Right renal cortex interstitium (tissue), 3 donors: Measurements from ENCODE around the gene SDHA. TPM values are rescaled to one million over a fixed set of nuclear protein-coding genes. Genes with fewer than 3 reads are reported as not detected.
"Not testable (repeated sequence)": the region's sequence is repeated elsewhere in the genome, so short reads cannot be mapped to it uniquely, and the experiment has no call there.

Experiments used
- DNase-seq, 3 donors: peaks; one replicate each; pipeline ENCODE4 v3.0.0-alpha.2; 2013; ENCODE audit warnings: low read depth in 3 of 3, low spot score in 2 of 3
- polyA plus RNA-seq, 3 donors: library from polyadenylated mRNA; unstranded; fragments of 120-200 nt; gene quantifications; one replicate each; pipeline ENCODE4 v1.2.1, GENCODE V29; 2013; ENCODE audit not compliant: insufficient read length in 3 of 3

The SDHA gene
- polyA plus RNA-seq, 3 donors: 138 to 159 (median 146) TPM

DNA sequence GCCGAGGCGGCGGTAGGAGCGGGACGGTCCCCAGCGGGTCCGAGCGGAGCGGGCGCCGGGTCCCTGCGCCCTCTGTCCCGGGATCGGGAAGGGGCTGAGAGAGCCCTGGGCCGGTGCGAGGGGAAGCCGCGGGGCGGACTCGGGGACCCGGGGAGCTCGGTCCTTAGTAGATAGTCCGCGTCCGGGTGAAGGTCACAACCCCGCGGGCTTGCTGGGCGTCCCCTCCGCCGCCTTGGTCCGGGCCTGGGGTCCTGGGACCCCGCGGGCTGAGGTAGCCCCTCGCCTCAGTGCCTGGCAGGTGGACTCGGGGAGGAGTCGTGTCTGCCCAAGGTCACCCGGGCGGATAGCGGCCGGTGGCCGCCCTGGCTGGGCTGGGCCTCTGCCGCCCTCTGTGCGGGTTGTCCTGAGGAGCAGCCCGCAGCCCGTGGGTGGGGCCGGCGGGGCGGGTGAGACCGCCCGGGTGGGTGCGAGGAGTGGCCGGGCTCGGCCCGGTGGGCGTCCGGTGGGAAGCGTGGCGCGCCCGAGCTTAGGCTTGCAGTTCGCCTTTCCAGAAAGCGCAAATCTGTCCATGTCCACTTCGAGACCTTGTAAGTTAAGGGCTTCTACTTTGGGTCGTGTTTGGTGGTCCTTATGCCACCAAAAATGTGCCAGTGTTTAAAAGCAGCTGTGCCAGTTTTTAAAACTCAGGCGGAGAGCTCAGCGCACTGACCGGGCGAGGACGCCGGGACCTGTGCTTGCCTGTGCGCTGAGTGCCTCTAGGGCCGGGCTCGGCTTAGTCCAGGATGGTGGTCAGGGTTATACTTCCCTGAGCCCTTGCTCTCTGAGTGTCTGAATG is 554 bp downstream of the SDHA start:
- no peak for DNase-seq

DNA sequence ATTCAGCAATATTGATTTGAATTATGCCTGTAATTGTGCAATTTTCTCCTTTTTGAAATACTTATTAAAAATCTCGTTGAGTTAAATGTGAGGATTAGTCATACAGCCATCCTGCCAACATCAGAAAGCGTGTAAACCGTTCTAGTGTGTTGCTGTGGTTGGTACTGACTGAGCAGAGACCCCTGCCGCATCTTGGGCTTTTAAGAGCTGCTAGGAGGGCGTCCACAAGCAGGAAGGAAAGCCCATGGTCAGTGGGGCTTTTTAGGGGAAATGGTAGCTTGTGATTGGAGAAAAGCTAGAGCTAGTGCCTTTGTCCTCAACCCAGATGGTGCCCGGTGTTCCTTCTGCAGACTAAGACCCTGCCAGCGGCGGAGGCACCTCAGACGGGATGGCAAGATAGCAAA is 1.3 kb downstream of the SDHA start:
- no peak for DNase-seq

DNA sequence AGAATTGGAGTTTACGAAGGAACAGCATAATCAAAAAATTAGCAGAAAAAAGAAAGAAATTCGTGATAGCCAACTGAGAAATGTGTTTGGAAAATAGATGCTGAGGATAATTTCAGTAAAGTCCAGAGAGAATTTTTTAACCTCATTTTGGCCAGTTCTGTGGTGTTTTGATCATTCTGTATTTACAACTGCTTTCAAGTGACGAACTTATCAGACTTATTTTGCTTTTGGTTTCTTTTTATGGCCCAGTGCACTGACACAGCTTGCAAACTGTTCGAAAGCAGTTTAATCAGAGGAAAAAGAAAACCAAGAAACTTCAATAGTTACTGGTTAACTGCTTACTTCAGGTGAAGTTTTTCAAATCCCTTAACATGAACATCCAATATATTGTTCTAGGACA is 1.9 kb downstream of the SDHA start:
- no peak for DNase-seq

DNA sequence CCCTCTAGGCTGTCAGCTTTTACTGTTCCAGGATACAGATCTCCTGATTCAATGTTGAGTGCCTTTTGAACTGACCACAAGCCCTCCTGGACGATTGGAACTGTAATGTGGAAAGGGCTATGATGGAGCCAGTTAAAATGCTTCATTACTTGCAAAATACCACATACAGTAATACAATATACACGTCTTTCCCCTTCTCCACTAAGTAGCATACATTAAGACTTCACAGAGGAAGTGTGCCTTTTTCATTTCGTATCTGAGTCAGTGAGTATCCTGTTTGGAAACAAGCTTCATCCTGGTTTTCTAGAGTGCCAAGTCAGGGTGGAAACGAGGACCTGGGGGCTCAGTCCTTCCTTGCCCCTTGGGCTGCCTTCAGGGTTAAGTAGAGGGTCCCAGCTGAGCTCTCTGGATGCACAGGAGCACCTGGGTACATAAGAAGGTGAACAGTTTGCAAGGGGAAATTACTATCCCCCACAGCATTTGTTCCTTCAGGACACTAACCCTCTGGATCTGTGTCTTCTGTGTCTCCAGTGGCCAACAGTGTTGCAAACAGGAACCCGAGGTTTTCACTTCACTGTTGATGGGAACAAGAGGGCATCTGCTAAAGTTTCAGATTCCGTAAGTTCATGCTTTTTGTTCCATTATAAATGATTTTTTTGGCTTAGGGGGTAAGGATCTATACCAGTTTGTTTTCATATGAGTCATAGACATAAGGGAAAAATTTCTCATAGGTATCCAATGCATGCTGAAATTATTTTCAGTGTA is 5.0 kb downstream of the SDHA start:
- DNase-seq: not testable (repeated sequence)

DNA sequence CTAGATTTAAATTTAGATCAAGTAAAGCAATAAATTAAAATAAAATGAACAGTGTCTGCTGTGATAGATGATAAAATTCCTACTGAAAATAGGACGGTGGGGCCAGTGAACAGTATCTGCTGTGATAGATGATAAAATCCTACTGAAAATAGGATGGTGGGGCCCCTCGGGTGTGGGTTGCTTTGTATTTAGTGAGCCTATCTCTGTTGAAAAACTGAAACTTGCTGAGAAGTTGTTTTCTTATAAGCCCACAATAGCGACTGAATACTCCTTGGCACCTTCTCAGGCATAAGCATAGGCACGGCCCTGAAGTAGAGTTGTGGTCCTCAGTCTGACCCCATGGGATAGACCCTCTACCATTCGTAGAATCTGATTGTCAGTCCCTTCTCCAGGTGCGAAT is 5.7 kb downstream of the SDHA start:
- no peak for DNase-seq

DNA sequence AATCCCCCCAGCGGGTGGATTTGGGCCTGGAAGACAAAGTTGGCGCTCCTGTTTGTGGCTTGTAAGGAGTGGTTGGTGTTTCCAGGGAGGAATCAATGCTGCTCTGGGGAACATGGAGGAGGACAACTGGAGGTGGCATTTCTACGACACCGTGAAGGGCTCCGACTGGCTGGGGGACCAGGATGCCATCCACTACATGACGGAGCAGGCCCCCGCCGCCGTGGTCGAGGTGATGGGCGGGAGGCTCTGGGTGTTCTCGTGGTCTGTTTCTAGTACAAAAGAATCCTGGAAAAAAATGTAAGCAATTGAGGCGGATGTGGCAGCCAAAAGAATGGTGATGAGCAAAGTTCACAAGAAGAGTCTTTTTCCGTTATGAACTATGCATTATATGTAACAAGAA is 7.2 kb downstream of the SDHA start:
- DNase-seq: no peak

DNA sequence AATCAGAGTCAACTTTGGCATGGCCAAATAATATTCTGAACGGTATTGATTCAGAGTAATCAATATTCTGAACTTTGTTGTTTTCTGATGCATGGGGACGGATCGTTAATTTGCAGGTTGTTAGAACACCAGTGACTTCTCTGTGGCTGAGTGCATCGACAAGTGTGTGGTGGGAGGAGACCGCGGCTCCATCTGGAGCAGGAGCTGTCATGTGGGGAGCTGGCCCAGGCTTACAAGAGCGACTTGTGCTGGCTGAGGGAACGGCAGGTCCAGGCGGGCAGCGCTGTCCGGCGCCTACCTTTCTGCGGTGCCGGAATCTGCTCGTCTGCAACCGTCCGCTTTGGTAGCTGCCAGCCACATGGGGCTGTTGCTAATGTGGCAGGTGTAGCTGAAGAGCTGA is 9.3 kb downstream of the SDHA start:
- DNase-seq: not testable (repeated sequence)

DNA sequence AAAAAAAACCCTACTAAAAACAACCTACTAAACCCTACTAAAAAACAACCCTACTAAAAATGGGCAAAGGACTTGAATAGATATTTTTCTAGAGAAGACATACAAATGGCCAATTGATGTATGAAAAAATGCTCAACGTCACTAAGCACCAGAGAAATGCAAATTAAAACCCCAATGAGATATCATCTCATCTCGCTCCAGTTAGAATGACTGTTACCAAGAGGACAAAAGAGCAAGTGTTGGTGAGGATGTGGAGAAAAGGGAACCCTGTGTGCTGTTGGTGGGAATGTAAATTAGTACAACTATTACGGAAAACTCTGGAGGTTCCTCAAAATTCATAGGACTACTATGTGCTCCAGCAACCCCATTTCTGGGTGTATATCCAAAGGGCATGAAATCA is 10.8 kb downstream of the SDHA start:
- no peak for DNase-seq

DNA sequence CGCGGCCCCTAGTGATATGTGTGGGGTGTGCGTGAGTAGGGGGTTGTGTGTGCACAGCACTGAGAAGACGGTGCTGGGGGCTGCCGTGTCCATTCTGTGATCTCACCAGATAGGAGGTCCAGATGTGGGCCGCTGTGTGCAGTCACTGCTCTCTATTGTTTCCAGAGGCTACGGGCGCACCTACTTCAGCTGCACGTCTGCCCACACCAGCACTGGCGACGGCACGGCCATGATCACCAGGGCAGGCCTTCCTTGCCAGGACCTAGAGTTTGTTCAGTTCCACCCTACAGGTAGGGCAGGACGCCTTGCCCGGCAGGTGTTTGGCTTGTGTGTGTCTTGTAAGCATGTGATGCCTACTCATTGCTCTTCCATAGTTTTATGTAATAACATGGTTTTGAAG is 12.6 kb downstream of the SDHA start:
- DNase-seq: no peak

DNA sequence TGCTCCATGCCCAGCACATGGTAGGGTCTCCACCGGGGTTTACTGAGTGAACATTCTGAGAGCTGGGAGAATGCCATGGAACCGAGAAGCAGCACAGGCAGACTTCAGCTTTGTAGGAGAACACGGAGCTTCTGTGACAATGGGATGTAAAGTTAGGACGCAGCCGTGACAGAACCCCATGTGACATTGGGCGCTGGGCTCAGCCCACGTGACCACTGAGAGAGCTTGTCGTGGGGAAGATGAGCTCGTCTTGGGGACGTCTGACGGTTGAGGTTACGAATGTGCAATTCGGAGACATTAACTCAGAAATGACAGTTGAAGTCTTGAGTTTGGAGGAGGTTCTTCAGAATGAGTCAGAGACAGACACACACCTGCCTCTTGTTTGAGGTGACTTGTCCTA is 13.5 kb downstream of the SDHA start:
- no peak for DNase-seq

DNA sequence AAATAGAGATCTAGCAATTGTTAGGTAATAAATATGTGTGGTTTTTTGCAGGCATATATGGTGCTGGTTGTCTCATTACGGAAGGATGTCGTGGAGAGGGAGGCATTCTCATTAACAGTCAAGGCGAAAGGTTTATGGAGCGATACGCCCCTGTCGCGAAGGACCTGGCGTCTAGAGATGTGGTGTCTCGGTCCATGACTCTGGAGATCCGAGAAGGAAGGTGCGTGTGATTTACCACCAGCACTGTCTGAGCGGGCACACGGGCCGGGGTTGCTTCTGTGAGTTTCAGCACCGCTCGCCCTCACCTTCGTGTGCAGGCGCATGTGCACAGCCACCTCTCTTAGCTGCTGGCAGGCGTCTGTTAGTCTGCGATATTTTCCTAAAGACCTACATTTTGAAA is 15.3 kb downstream of the SDHA start:
- DNase-seq: not testable (repeated sequence)

DNA sequence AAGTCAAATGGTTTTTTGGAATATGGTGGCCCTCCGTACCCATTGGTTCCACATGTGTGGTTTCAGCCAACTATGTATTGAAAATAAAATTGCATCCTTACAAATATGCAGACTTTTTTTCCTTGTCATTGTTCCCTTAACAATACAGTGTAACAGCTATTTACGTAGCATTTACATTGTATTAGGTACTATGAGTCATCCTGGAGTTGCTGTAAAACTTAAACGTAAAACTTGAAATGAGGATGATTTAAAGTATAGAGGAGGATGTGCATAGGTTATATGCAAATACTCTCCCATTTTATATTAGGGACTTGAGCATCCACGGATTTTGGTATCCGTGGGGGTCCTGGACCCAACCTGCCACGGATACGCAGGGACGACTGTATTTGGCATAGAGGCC is 16.3 kb downstream of the SDHA start:
- no peak for DNase-seq

DNA sequence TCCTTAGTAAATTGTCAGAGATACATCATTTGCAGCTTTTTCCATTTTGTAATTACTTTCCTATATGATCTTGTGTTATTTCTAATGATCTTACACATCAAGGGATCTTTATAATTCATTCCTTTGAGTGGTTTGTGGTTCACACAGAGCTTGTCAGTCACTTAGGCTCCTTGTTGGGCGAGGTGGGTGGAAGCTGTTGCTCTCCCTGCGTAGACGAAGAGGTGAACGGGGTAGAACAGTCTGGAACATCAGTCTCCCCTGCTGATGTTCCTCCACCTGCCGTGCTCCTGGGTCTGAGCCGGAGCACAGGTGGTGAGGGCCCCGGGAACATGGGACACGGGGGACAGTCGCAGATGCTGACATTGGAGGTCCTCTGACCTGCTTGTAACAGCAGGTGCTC is 17.4 kb downstream of the SDHA start:
- DNase-seq: not testable (repeated sequence)

DNA sequence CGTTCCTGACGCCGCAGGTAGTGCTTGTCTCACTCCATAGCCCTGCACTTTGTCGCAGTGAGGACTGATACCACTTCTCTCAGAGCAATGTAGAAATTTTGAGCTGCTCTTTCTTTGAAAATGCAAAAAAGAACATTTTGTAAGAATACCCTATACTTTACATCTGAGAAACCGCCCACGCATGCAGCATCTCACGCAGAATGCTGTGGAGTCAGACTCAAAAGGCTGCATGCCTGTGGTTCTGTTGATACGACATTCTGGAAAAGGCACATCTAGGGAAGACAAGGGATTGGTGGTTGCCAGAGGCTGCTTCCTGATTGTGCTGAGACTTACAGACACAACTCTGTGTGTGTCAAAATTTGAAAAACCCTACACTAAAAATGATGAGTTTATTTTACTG is 19.8 kb downstream of the SDHA start:
- not testable (repeated sequence) for DNase-seq

DNA sequence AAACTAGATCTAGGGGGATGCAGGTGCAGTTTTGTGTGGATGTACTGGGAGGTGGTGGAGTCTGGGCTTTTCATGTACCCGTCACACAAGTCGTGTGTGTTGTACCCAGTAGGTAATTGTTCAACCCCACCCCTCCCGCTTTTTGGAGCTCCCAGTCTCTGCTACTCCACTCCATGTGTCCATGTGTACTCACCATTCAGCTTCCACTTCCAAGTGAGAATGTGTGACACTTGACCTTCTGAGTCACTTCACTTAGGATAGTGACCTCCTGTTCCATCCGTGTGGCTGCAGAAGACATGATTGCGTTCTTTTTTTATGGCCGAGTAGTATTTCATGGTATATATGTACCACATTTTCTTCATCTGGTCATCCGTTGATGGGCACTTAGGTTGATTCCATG is 22.4 kb downstream of the SDHA start:
- DNase-seq: not testable (repeated sequence)

DNA sequence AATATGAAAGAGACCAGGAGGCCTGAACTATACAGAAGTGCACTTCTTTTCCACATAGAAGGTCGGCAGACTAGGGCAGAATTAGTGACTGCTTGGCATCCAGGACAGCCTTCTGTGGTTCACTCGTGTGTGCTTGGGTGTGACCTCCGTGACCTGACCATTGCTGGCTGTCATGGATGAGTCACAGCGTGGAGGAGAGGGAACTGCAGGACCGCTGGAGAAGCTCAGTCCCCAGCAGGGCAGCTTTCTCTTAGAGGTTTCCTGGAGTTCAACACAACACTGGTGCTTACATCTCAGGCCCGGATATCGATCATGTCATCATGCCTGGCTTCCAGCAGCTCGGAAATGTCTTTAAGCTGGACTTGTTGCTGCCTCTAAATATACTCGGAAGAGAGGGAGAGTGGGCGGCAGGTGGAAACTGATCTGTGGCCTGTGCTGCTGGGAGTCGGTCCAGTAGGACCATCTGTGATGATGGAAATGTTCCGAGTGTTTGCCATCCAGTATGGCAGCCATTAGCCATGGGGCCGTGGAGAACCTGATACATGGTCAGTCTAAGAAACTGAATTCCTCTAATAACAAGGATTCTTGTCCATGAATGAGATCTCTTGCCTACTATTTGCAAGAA is 23.0 kb downstream of the SDHA start:
- DNase-seq: not testable (repeated sequence)

DNA sequence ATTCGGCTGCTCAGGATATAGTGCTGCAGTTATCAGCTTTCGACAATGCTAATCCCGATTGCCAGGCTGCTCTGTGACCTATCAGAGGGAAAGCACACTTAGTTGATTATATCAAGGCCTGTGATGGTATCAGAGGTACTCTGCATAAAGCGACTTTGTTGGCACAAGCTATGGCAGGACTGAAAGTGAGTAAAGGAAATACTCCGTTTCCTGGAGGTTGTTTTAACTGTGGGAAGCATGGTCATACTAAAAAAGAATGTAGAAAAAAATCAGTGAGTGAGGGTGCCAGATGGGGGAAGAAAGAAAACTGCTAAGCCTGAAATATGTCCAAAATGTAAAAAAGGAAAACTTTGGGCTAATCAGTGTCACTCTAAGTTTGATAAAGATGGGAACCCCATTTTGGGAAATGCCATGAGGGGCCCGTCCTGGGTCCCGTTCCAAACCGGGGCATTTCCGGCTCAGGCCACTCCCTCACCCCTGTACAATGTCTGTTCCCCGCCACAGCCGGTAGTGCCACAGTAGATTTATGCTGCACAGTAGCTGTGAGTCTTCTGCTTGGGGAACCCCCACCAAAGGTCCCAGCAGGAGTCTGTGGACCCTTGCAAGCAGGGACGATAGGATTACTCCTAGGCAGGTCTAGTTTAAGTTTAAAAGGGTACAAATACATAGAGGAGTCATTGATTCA is 25.7 kb downstream of the SDHA start:
- not testable (repeated sequence) for DNase-seq

DNA sequence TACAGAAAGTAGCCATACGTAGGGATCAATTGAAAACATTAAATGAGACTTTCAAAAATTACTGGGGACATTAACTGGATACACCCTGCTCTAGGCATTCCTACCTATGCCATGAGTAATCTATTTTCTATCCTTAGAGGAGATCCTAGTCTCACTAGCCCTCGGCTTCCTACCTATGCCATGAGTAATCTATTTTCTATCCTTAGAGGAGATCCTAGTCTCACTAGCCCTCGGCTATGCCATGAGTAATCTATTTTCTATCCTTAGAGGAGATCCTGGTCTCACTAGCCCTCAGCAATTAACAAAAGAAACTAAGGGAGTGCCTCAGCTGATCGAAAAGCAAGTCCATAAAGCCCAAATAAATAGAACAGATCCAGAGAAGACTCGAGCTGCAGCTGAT is 27.6 kb downstream of the SDHA start:
- not testable (repeated sequence) for DNase-seq

DNA sequence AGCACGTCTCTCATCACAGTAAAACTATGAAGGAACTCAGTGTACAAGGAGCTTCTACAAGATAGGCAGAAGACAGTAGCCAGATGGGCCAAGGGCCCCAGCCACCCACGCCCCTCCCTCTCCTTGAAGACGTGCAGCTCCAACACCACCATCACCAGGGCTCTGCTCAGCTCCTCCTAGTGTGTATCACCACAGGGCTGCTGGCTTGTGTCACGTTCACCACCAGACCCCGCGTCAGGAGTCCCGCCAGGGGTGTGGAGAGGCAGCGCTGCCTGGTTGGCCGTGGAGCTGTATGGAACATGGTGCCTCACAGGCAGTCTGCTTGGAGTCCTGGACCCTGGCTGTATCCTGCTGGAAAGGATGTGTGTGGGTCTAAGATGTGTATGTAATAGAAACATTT is 32.3 kb downstream of the SDHA start:
- DNase-seq: not testable (repeated sequence)

DNA sequence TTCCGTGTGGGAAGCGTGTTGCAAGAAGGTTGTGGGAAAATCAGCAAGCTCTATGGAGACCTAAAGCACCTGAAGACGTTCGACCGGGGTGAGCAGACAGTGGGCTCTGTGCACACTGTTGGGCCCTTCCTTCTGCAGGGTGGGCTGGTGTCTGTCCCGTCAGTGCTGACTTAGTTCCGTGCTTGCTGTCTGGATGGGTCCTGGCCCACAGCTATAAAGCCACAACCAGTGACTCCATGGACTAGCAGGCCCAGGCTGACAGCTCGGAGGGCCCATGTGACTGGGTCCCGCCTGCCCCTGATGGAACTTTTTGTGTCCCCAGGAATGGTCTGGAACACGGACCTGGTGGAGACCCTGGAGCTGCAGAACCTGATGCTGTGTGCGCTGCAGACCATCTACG is 32.9 kb downstream of the SDHA start:
- not testable (repeated sequence) for DNase-seq

DNA sequence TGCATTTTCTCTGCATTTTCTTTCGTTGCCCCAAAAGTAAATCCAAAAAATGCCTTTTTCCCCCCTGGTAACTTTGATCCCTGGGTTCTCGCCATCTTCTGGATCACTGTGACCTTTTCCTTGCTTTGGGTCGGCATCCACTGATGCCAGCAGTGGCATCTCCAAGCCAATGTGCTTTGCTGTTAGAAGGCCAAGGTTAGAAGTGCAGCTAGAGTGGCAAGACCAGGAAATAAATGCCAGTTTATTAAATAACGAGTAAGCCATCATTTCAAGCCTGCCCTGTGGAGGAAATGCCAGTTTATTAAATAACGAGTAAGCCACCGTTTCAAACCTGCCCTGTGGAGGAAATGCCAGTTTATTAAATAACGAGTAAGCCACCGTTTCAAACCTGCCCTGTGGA is 33.4 kb downstream of the SDHA start:
- not testable (repeated sequence) for DNase-seq
